Mesendoderm (in vitro differentiated cells): Measurements from ENCODE around the gene C2orf92.

Source experiments
- DNase-seq: peaks from one replicate; pipeline ENCODE4 v3.0.0; 2013
- H2AK5ac ChIP-seq: 2 replicates; pipeline ENCODE4 v1.6.1; 2013; ENCODE audit warnings: low read length, inconsistent platforms
- H2BK120ac ChIP-seq: 2 replicates; pipeline ENCODE4 v1.6.1; 2013; ENCODE audit warnings: low read depth, mild to moderate bottlenecking, low read length, moderate library complexity, mixed read lengths
- H2BK15ac ChIP-seq: replicated peaks from 2 replicates; pipeline ENCODE4 v1.6.1; 2013; ENCODE audit warnings: low read depth, mild to moderate bottlenecking, moderate library complexity
- H2BK5ac ChIP-seq: 2 replicates; pipeline ENCODE4 v1.6.1; 2013; ENCODE audit warnings: low read length, inconsistent platforms
- H3K18ac ChIP-seq: 2 replicates; pipeline ENCODE4 v1.6.1; 2013; ENCODE audit warnings: mild to moderate bottlenecking, low read length, mixed read lengths
- H3K23ac ChIP-seq: one replicate; pipeline ENCODE4 v1.6.1; 2013; ENCODE audit warnings: low read length
- H3K27ac ChIP-seq: 2 replicates; pipeline ENCODE4 v1.5.1; 2013; ENCODE audit warnings: low read depth, mild to moderate bottlenecking, inconsistent platforms, low read length, moderate library complexity
- H3K27me3 ChIP-seq: 2 replicates; pipeline ENCODE4 v1.6.1; 2013; ENCODE audit warnings: low read length, control low read depth, mild to moderate bottlenecking, inconsistent platforms; ENCODE audit not compliant: insufficient read depth, poor library complexity
- H3K36me3 ChIP-seq: 2 replicates; pipeline ENCODE4 v1.6.1; 2013; ENCODE audit warnings: low read length, inconsistent platforms; ENCODE audit not compliant: control insufficient read depth, insufficient read depth
- H3K4ac ChIP-seq: one replicate; pipeline ENCODE4 v1.6.1; 2013; ENCODE audit warnings: low read depth, mild to moderate bottlenecking, low read length, moderate library complexity
- H3K4me1 ChIP-seq: 2 replicates; pipeline ENCODE4 v1.6.1; 2013; ENCODE audit warnings: low read depth, low read length, inconsistent platforms; ENCODE audit not compliant: control insufficient read depth
- H3K4me2 ChIP-seq: 2 replicates; pipeline ENCODE4 v1.6.1; 2013; ENCODE audit warnings: low read length
- H3K4me3 ChIP-seq: 2 replicates; pipeline ENCODE4 v1.5.1; 2013; ENCODE audit warnings: mild to moderate bottlenecking, low read length
- H3K56ac ChIP-seq: one replicate; pipeline ENCODE4 v1.6.1; 2013; ENCODE audit warnings: low read length
- H3K79me1 ChIP-seq: 2 replicates; pipeline ENCODE4 v1.6.1; 2013; ENCODE audit warnings: low read length, inconsistent platforms
- H3K79me2 ChIP-seq: 2 replicates; pipeline ENCODE4 v1.6.1; 2013; ENCODE audit warnings: mild to moderate bottlenecking, low read length; ENCODE audit not compliant: control insufficient read depth, insufficient read depth
- H3K9ac ChIP-seq: 2 replicates; pipeline ENCODE4 v1.6.1; 2013; ENCODE audit warnings: low read length, inconsistent platforms
- H4K5ac ChIP-seq: one replicate; pipeline ENCODE4 v1.6.1; 2013; ENCODE audit warnings: low read length
- H4K8ac ChIP-seq: one replicate; pipeline ENCODE4 v1.6.1; 2013; ENCODE audit warnings: low read depth, mild to moderate bottlenecking, control low read depth, low read length, moderate library complexity
- WGBS: extraction: QIAGEN DNeasy Blood & Tissue Kit; methylation state at CpG from one replicate; pipeline ENCODE4 v1.1.7; 2013; ENCODE audit warnings: low lambda C conversion rate, missing lambda C conversion rate; ENCODE audit not compliant: insufficient coverage; ENCODE audit errors: extremely low coverage; 5-methylcytosine and 5-hydroxymethylcytosine counted together

Gene C2orf92

GRCh38 chr2:97656905-97657587, 12.5 kb upstream of the C2orf92 start:
- Histone ChIP-seq H3K4me2 (no peak overlapping the region), H3K56ac (no peak overlapping the region), H3K4me1 (peaks cover 4% of the 10 kb centered on the region), H3K18ac (no peak overlapping the region), H3K79me2 (peaks cover 10% of the 10 kb centered on the region), H2AK5ac (no peak overlapping the region), H2BK15ac (no peak overlapping the region), H2BK120ac (no peak overlapping the region), H4K8ac (no peak overlapping the region), H3K23ac (no peak overlapping the region), H3K27ac (no peak overlapping the region), H3K9ac (no peak overlapping the region), H3K4ac (no peak overlapping the region), H2BK5ac (no peak overlapping the region), H3K36me3 (peaks cover 2% of the 10 kb centered on the region), H3K79me1 (peaks cover 13% of the 10 kb centered on the region), H3K27me3 (no peaks in the 10 kb centered on the region), H3K4me3 (no peak overlapping the region), H4K5ac (no peak overlapping the region)
- no CpG with 5 or more reads among the region's 15 CpGs for WGBS
- DNase-seq, result peak; percentile 33

GRCh38 chr2:97657986-97658690, 11.4 kb upstream of the C2orf92 start:
- peaks cover 14% of the 10 kb centered on the region for H3K79me2 ChIP-seq
- H3K4me2 ChIP-seq, result no peak overlapping the region
- DNase-seq, result no peak
- no peak overlapping the region for H3K56ac ChIP-seq
- whole genome bisulfite sequencing, result no CpG with 5 or more reads among the region's 37 CpGs
- peaks cover 15% of the 10 kb centered on the region for H3K79me1 ChIP-seq
- H3K23ac ChIP-seq, result no peak overlapping the region
- no peak overlapping the region for H3K9ac ChIP-seq
- no peak overlapping the region for H4K5ac ChIP-seq
- H2AK5ac ChIP-seq, result no peak overlapping the region
- H3K4me1 ChIP-seq, result peaks cover 7% of the 10 kb centered on the region
- H3K36me3 ChIP-seq, result peaks cover 2% of the 10 kb centered on the region
- H3K18ac ChIP-seq, result no peak overlapping the region
- H3K4me3 ChIP-seq, result no peak overlapping the region
- no peak overlapping the region for H2BK120ac ChIP-seq
- no peaks in the 10 kb centered on the region for H3K27me3 ChIP-seq
- no peak overlapping the region for H2BK5ac ChIP-seq
- no peak overlapping the region for H3K27ac ChIP-seq
- no peak overlapping the region for H4K8ac ChIP-seq
- H3K4ac ChIP-seq, result no peak overlapping the region
- no peak overlapping the region for H2BK15ac ChIP-seq

DNA sequence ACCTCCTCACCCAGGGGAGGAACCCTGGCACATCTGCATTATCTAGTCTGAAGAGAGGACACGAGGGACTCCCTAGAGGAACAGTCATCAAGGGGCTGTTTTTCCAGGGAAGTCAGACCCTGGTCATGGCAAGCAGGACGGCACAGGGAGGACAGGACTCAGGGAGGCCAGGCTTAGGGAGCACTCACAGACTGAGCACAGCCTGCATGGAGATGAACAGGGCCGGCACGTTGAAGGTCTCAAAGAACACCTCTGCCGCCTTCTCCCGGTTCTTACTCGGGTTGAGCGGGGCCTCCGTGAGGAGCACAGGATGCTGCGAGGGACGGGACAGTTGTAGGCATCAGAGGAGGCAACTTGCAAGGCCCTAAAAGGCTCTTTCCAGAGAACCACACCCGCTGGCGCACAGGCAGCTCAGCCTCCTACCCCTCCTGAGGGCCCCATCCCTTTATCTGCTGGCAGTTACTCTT, 10.8 kb upstream of the C2orf92 start:
- Histone ChIP-seq H3K27ac (no peak overlapping the region), H3K4me2 (no peak overlapping the region), H3K9ac (no peak overlapping the region), H2BK15ac (no peak overlapping the region), H4K8ac (no peak overlapping the region), H3K4me3 (no peak overlapping the region), H2BK5ac (no peak overlapping the region), H3K56ac (no peak overlapping the region), H3K4me1 (peaks cover 7% of the 10 kb centered on the region), H4K5ac (no peak overlapping the region), H3K27me3 (no peaks in the 10 kb centered on the region), H3K23ac (no peak overlapping the region), H3K36me3 (peaks cover 2% of the 10 kb centered on the region), H3K79me1 (peaks cover 17% of the 10 kb centered on the region), H3K18ac (no peak overlapping the region), H2BK120ac (no peak overlapping the region), H3K4ac (no peak overlapping the region), H2AK5ac (no peak overlapping the region), H3K79me2 (peaks cover 14% of the 10 kb centered on the region)
- no peak for DNase-seq
- no CpG with 5 or more reads among the region's 13 CpGs for WGBS

- Histone ChIP-seq H3K36me3 (peaks cover 2% of the 10 kb centered on the region), H3K27me3 (no peaks in the 10 kb centered on the region), H2BK15ac (no peak overlapping the region), H3K9ac (no peak overlapping the region), H3K4me1 (peaks cover 7% of the 10 kb centered on the region), H3K56ac (no peak overlapping the region), H4K5ac (no peak overlapping the region), H3K79me1 (peaks cover 17% of the 10 kb centered on the region), H3K27ac (no peak overlapping the region), H2AK5ac (no peak overlapping the region), H3K18ac (no peak overlapping the region), H3K4ac (no peak overlapping the region), H3K79me2 (peaks cover 14% of the 10 kb centered on the region), H3K4me3 (no peak overlapping the region), H2BK120ac (no peak overlapping the region), H3K23ac (no peak overlapping the region), H4K8ac (no peak overlapping the region), H2BK5ac (no peak overlapping the region), H3K4me2 (no peak overlapping the region)
- DNase-seq, result no peak
- WGBS, result no CpG with 5 or more reads among the region's 29 CpGs
Observed at GRCh38 chr2:97659256-97660043, 10.1 kb upstream of the C2orf92 start.

DNA sequence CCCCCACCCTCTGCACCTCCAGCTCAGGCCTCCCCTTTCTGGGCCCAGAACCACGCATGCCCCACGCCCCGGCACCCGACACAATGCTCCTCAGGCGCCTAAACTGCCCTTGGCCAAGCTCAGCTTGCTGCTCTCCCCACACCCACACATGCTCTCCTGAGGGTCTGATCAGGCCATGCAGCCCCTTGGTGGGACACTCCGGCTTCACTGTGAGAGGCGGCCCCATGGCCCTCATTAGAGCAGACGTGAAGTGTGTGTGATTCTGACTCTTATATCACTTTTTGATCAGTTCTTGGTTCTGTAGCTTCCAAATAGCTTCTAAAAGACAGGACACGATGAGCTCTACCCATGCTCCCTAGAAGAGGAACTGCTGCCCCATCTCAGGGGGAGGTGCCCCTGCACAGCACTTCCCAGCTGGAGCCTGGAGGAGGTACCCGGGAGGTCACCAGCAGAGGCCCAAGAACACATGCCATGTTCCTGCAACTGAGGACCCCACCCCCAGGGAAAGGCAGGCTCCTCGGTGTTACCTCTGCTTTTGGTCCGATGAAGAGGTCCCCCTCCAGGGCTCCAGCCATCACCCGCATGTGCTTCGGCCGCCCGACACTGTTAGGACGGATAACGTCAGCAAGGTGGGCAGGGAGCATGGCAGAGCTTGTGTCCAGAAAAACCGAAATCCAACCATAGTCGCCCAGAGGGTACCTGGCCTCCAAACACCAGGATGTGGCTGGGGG, 9.3 kb upstream of the C2orf92 start:
- Histone ChIP-seq H2BK5ac (no peak overlapping the region), H3K56ac (no peak overlapping the region), H3K36me3 (peaks cover 2% of the 10 kb centered on the region), H3K9ac (no peak overlapping the region), H2BK15ac (no peak overlapping the region), H3K27ac (no peak overlapping the region), H3K4me2 (no peak overlapping the region), H3K79me1 (peaks cover 17% of the 10 kb centered on the region), H3K4me1 (peaks cover 10% of the 10 kb centered on the region), H3K18ac (no peak overlapping the region), H4K5ac (no peak overlapping the region), H3K27me3 (no peaks in the 10 kb centered on the region), H2BK120ac (no peak overlapping the region), H2AK5ac (no peak overlapping the region), H4K8ac (no peak overlapping the region), H3K23ac (no peak overlapping the region), H3K4me3 (no peak overlapping the region), H3K79me2 (peaks cover 14% of the 10 kb centered on the region), H3K4ac (no peak overlapping the region)
- WGBS, result no CpG with 5 or more reads among the region's 20 CpGs
- no peak for DNase-seq
